GM19397 (cell line): Measurements from ENCODE around the gene KDM7A.
"Not testable (repeated sequence)": the region's sequence is repeated elsewhere in the genome, so short reads cannot be mapped to it uniquely, and the experiment has no call there.

Source experiments
- ATAC-seq: cut with Tn5 transposase; IDR thresholded peaks from one replicate; pipeline ENCODE4 v1.9.1; 2021; ENCODE audit warnings: mild to moderate bottlenecking, moderate library complexity; ENCODE audit not compliant: unreplicated experiment

Gene KDM7A

DNA sequence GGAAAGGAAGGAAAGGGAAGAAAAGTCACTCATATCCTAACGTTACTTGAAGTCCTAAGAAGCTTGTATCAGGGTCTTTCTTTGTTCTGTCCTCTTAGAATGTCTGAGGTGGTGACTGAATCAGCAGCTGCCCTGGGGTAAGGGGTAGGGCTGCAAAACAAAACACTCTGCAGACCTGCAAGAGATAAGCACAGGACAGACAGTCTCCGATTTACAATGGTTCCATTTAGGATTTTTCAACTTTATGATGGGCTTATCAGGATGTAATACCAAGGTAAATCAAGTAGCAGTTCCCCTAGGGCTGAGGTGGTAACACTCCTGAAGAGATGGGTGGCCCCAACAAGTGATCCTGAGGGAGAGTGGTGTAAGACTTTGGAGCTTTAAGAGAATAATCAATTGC, 16.5 kb downstream of the KDM7A start:
- ATAC-seq: no peak

DNA sequence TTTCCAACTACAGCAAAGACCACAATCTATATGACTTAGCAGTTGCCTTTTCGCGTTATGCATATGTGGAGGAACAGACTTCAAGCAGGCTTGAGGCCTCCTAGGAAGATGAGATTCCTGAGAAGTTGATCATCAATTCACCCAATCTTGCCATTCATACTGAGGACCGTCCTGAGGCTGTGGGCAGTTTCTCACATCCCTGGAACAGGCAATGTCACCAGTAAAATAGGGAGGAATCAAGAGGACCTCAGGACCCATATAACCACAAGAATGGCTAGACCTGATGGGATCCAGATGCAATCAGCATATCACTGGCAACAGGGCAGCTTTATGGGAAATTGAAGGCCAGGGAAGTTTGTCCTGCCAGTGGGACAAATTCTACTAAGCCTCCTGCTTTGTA, 17.3 kb downstream of the KDM7A start:
- no peak for ATAC-seq

DNA sequence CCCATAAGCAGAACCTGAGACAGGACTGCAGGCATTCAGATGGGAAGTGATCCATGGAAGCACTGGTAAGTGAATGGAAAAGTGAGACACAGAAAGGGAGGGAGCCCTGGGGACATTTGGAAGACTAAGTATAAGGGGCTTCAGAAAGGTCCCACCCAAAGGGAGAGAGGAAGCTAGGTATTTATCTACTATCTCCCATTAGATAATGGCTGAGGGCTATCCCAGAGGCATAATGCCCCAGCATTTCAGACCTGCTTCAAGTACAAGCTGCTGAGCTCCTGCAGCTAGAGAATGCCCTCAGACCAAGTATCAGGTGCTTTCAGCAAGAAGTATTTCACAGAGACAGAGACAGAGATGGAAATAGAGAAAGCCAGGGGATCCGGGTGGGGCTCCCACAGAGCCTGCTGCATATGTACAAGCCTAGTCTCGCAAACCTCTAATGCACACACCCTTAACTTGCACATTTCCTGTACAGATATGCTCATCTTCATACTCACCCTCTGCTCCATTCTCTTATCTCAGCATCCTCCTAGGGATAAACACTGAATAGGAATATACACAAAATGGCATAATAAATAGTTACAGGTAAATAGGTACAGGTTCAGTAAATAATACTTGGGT, 20.2 kb downstream of the KDM7A start:
- no peak for ATAC-seq

DNA sequence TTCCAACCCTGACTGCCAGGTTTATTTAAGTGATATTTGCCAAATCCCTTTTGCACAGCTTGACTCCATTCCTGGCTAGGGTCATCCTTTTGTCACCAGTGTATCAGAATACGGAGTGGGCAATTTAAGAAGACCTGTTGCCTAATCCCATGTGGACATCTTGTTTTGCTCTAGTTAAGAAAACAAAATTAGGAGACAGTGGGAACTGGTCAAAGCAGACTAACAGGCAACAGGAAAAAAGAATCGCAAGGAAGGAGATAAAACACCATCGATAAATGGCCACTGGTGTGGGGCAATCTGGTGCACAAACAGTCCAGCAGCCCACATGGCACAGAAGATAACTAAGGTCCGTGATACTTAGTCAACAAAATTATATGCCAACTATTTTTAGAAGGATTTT, 21.4 kb downstream of the KDM7A start:
- no peak for ATAC-seq

DNA sequence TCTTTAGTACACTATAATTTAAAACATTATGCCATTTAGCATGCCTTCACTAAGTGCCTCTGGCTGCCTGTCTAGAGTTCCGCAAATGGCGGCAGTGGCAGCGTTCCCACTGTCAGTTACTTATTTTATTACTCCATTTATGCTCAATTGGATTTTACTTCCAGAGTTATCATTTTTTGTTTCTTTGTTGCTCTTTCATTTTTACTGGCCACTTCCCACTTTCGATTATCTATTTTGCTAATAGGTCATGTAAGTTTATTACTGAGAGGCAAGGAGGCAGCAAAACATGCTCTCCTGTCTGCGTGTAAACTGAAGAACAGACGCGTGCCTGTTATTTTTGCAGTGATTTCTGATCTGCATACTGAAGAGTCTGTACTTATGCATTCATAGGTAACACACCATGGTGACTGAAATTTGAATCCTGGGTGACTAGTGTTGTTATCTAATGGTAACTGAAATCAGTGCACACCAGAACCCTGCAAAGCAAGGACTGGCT, 23.1 kb downstream of the KDM7A start:
- no peak for ATAC-seq

DNA sequence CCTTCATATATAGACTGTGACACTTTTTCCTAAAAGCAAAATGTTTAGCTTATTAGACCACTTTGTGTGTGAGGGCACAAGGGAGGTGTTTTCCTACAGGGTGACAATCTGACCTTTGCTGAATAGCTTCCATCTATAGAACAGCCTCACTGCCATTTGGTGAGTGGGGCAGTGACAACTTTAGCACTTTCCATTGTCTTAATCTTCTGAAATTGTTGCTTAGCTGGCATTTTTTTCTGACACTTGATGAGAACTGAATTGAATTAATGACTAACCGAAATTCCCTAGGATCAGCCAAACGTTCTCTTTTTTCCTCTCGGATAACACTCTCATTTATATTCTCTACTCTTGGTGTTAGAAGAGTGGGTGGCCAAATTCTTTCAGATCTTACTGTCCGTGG, 30.2 kb downstream of the KDM7A start:
- ATAC-seq: no peak

DNA sequence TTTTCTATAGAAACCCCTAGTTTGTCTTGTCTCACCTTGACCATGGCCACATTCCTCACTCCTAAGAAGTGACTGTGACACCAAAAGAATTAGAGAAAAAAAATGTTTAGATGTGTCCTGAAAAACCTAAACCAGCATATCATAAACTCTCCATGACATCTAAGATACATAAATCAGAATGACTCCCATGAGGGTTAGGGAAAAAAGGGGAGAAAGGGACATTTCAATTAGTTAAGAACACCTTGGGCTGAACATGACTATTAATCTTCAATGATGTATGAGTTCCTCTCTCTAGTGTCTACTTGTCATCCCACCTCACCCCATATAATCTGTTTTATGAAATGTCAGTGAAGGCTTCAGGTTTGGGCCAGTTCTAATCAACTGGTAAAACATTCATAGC, 31.1 kb downstream of the KDM7A start:
- ATAC-seq: no peak

DNA sequence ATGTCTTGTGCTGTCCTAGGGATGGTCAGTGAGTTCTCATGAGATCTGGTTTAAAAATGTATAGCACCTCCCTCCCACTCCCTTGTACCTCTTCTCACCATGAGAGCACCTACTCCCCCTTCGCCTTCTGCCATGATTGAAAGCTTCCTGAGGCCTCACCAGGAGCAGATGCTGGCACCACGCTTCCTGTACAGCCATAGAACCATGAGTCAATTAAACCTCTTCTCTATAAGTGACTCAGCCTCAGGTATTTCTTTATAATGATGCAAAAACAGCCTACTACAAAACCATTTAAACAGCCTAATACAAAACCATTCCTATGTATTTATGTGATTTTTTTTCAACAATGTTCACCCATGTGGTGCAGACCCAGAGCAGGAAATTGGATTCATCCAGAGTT, 32.0 kb downstream of the KDM7A start:
- ATAC-seq: no peak

DNA sequence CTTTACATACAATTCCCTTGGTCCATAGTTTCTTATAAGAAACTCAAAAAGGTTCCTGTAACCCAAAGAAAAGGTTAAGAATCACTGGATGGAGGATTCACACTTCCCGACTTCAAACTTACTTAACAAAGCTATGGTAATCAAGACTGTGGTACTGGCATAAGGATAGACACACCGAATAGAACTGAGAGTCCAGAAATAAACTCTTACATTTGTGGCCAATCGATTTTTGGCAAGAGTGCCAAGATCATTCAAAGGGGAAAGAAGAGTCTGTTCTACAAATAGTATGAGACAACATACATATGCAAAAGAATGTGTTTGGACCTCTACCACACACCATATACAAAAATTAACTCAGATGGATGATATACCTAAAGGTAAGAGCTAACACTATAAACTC, 32.8 kb downstream of the KDM7A start:
- ATAC-seq: no peak

DNA sequence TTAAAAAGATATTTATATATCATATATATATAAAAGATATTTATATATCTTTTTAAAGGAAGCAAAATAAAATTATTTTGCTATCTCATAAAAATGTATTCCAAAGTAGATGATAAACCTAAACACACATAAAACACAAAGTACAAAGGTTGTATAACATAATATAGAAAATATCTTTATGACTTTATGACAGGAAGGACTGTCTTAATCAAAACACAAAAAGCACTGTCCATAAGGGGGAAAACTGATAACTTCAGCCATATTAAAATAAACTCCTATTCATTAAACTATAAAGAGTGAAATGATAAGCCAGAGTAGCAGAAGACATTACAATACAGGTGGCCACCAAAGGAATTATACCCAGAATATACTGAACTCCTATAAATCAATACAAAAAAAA, 34.8 kb downstream of the KDM7A start:
- no peak for ATAC-seq

DNA sequence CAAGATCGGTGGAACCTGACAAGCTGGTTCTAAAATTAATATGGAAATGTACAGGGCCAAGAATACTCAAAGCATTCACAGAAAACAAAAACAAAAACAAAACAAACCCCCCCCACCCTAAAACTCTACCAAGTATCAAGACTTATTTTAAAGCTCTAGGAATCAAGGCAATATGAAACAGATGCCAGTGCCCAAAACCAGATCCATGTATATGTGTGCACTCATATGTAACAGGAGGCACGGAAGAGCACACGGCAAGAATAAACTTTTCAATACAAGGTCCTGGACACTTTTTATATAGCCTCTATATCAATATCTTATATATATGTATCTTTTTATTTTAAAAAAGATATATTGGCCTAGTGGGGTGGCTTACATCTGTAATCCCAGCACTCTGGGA, 35.5 kb downstream of the KDM7A start:
- ATAC-seq: no peak

DNA sequence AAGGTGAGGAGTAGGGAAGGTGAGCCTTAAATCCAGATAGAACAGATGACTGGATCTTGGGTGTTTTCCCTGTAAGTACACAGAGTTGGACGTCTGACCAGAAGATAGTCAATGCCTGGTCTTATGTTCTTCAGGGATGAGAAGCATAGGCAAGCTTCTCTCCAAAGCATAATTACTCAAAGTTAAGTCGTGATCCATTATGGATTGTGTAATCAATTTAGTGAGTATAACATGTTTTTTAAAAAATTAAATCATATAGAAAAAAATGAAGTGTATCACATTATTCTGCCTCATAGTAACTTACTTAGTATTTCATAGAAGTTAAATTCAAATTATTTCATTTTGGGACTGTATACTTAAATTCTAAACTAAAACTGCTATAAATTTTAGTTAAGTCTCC, 39.7 kb downstream of the KDM7A start:
- ATAC-seq: no peak

DNA sequence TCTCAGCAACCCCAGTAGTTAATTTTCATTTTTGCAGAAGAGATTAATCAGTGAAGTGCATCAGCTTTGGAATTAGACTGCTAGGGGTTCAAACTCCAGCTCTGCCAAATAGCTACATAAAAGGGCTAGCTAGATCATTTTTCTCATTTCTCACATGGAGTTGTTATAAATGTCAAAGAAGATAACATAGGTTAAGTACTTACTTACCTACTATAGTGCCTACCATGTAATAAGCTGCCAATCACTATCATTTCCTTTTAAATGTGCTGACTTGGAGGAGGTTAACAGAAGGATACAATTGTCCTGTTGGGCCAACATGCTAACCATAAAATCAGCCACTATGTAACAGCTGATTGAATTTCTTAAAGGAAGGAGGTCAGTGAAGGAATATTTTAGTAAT, 40.7 kb downstream of the KDM7A start:
- no peak for ATAC-seq

DNA sequence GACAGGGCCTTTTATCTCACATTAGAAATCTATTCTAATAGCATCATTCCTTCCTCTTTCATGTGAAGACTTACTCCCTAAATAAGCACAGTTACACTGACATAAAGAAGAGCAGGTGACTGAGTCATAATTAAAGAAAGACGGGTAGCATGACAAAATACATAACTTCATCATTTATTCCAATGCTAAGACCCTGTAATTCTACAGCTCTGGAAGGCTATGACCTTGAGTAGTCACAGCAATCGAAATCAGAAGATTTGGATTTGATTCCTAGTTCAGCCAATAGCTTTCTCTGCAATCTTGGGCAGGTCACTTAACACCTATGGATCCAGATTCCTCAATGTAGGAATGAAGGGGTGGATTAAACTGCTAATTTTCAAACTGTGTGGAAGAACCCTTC, 42.7 kb downstream of the KDM7A start:
- no peak for ATAC-seq

DNA sequence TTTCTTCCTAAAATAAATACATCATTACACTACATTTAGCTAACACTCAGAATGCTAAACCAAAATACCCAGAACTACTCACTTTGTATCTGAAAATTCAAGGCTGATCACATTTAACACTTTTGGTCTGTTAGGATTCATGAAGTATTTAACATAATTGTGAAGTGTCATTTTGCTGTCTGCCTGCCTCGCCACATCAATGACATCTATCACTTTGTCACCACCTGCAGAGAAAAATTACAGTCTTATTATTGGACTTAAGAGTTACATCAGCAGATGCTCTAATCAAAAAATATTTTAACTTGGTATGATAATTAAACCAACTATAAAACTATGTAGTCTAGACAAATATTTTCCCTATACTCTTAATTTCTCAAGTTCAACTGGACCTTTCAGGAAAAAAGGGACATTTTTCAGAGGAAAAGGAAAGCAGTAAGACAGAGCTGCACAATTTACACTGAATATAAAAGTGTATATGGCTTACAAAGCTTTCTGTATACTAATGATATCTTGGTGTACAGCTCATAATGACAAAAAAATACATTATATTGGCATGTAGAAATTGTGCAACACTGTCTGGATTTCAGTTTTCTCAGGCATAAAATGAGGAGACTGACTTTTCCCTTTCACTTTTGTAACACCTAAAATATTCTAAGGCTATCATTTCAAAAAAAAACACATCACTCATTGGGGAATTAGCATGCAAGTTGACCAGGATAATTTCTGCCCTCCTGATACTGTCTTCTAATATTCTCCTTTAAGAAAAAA, 49.2 kb downstream of the KDM7A start:
- no peak for ATAC-seq

DNA sequence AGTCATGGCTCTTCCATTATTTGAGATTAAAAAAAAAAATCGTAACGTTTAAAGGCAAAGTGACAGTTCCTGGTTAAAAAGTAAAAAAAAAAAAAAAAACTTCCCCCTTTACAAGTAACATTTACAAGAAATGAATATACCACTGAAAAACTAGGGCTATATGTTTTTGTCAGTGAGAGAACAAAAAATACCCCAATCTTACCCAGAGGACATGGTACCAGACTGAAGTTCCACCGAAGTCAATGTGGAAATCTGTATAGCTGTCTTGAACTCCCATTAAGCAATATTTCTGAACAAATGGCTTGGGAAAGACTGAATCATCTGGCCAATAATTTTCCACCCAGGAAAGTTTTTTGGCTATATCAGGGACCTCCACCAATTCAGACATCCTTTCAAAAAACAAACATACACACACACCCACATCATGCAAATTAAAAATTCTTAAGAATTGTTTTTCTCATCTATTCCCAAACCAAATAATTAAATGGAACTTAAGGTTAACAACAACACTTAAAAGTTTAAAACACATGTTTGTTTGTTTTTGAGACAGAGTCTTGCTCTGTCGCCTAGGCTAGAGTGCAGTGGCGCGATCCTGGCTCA, 50.2 kb downstream of the KDM7A start:
- ATAC-seq: no peak

DNA sequence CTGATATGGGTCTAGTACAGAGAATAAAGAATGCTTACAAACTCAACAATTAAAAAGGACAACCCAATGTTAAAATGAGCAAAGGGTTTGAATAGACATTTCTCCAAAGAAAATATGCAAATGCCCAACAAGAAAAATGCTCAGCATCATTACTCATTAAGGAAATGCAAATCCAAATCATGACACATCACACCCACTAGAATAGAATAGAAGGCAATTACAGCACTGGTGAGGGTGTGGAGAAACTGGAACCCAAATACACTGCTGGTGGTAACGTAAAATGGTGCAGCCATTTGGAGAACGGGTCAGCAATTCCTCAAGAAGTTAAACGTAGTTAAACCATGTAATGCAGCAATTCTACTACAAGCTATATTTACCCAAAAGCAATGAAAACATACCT, 53.8 kb downstream of the KDM7A start:
- ATAC-seq: no peak

DNA sequence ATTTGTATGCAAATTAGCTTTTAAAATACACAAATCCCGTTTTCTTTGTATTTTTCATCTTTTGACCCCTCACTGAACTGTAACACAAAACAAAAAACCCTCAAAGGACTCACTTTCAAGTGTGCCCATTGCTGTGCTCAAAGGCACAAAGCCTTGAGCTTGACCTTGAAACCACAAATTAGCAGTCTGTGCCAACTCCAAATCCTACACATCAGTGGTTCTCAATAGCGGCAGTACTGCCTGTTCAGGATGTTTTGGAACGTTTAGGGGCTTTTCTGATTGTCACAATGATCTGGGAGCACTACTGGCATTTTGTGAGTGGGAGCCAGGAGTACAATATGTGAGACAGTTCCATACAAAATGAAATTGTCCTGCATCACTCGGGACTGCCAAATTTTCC, 55.5 kb downstream of the KDM7A start:
- no peak for ATAC-seq

DNA sequence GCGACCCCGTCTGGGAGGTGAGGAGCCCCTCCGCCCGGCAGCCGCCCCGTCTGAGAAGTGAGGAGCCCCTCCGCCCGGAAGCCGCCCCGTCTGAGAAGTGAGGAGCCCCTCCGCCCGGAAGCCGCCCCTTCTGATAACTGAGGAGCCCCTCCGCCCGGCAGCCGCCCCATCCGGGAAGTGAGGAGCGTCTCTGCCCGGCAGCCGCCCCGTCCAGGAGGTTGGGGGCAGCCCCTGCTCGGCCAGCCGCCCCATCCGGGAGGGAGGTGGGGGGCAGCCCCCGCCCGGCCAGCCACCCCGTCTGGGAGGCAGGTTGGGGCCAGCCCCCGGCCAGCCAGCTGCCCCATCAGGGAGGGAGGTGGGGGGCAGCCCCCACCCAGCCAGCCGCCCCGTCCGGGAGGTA, 62.0 kb downstream of the KDM7A start:
- ATAC-seq: not testable (repeated sequence)

DNA sequence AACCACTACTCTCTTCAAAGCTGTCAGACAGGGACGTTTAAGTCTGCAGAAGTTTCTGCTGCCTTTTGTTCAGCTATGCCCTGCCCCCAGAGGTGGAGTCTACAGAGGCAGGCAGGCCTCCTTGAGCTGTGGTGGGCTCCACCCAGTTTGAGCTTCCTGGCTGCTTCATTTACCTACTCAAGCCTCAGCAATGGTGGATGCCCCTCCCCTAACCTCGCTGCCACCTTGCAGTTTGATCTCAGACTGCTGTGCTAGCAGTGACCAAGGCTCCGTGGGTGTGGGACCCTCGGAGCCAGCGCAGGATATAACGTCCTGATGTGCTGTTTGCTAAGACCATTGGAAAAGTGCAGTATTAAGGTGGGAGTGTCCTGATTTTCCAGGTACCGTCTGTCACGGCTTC, 68.0 kb downstream of the KDM7A start:
- ATAC-seq: not testable (repeated sequence)

DNA sequence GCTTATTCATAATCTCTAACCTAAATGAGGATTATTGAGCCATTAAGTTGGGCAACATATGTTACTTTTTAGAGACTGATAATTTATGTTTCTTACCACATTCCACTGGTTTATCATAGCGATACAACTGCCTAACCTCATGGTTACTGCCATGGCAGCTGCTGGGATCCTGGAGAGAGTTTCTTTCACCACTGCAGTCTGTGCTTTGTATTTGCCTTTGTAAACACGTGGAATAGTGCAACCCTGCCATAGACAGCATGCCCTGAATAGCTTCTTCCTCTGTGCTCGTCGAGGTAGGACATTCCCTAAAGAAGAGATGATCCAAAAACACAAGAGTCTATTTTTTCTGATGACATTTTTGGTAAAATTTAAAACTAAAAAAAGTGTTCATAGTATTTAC, 80.3 kb downstream of the KDM7A start:
- ATAC-seq: no peak

DNA sequence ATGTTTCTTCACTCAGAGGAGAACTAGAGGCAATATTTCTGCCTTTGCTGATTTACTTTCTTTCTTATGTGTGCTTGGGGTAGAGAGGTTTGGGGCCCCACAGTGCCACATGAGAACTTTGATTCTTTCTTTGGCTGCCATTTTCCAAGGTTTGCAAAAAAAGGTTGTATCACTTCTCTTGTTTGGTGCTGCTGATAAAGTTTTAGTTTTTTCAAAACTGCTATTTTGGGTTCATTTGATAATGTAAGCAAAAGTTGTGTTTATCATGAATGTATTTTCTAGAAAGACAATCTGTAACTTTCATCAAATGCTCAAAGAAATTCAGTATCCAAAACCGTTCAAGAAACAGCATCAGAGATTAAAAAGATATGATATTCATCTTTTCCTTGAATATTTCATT, 83.4 kb downstream of the KDM7A start:
- no peak for ATAC-seq
